Endothelial cell of umbilical vein (primary cell): ENCODE measurements around the gene FAM120A. TPM values are rescaled to one million over a fixed set of nuclear protein-coding genes. Genes with fewer than 3 reads are reported as not detected.

Experiments used
- BruUV-seq: library from RNA; stranded (reverse); fragments of 400-500 nt; replicated peaks from 2 replicates; lab custom pipeline; 2021; lab: Mats Ljungman, UMichigan
- CTCF ChIA-PET: fragments of 300-600, 350-600 bp; sonication (Branson Sonifier 250); formaldehyde crosslinking; loops from one replicate; lab custom pipeline; 2021; ENCODE audit warnings: antibody characterized with exemption, inconsistent platforms; lab: Charles Lee
- POLR2A ChIA-PET: fragments of 300-600, 350-600 bp; sonication (Branson Sonifier 250); formaldehyde crosslinking; loops from one replicate; lab custom pipeline; 2021; ENCODE audit warnings: antibody characterized with exemption, inconsistent platforms; lab: Charles Lee
- DNase-seq: peaks from one replicate; pipeline ENCODE4 v3.0.0-alpha.2; 2011; ENCODE audit warnings: low read depth, low spot score
- FAIRE-seq: peaks from 2 replicates; lab custom pipeline; 2011; peaks lifted over from hg19 to GRCh38; lab: Jason Lieb, UNC
- H2AFZ ChIP-seq: 2 replicates; pipeline ENCODE4 v1.6.0; 2012; ENCODE audit warnings: low read depth, low read length, control low read depth, inconsistent platforms
- H3K27ac ChIP-seq: 2 replicates; pipeline ENCODE4 v1.5.1; 2011; ENCODE audit warnings: low read depth, mild to moderate bottlenecking, control low read depth, low read length, moderate library complexity; ENCODE audit not compliant: insufficient read depth
- H3K27me3 ChIP-seq, 2 experiments: 2 replicates each; pipeline versions ENCODE4 v1.6.0 to v1.6.1; 2011; ENCODE audit warnings: low read length in 2 of 2, mixed read lengths in 1 of 2; ENCODE audit not compliant: control insufficient read depth in 2 of 2, insufficient read depth in 2 of 2
- H3K36me3 ChIP-seq, 2 experiments: 2 replicates in 1 of 2; 3 replicates in 1 of 2; pipeline ENCODE4 v1.5.1; 2011; ENCODE audit warnings: low read length in 2 of 2, mild to moderate bottlenecking in 1 of 2, moderate library complexity in 1 of 2; ENCODE audit not compliant: control insufficient read depth in 2 of 2, insufficient read depth in 2 of 2; ENCODE audit errors: extremely low read depth in 1 of 2
- H3K4me1 ChIP-seq: 3 replicates; pipeline ENCODE4 v1.5.1; 2011; ENCODE audit warnings: mild to moderate bottlenecking, low read length; ENCODE audit not compliant: control insufficient read depth, insufficient read depth; ENCODE audit errors: extremely low read depth
- H3K4me2 ChIP-seq: 2 replicates; pipeline ENCODE4 v1.6.1; 2011; ENCODE audit warnings: low read length, control low read depth, mixed read lengths; ENCODE audit not compliant: insufficient read depth
- H3K4me3 ChIP-seq, 3 experiments: fragments of 200-600 bp in 1 of 3; sonication (generic), shearing (Covaris generic) in 1 of 3; replicated peaks in 1 of 3; 2 replicates each; pipeline ENCODE4 v1.5.1; 2011 to 2016; ENCODE audit warnings: control low read depth in 3 of 3, low read length in 3 of 3, mild to moderate bottlenecking in 2 of 3, inconsistent platforms in 1 of 3, low read depth in 1 of 3, moderate library complexity in 1 of 3; ENCODE audit not compliant: insufficient read depth in 1 of 3
- H3K79me2 ChIP-seq: 2 replicates; pipeline ENCODE4 v1.6.0; 2012; ENCODE audit warnings: low read length, inconsistent platforms; ENCODE audit not compliant: control insufficient read depth, insufficient read depth
- H3K9ac ChIP-seq: replicated peaks from 2 replicates; pipeline ENCODE3; 2011; ENCODE audit warnings: low read length, control low read depth; ENCODE audit not compliant: insufficient read depth; ENCODE audit errors: extremely low read depth
- H3K9me1 ChIP-seq: replicated peaks from 3 replicates; pipeline ENCODE4 v1.6.0; 2011; ENCODE audit warnings: mild to moderate bottlenecking, low read length; ENCODE audit not compliant: control insufficient read depth, insufficient read depth; ENCODE audit errors: extremely low read depth
- H3K9me3 ChIP-seq: replicated peaks from 2 replicates; pipeline ENCODE4 v1.5.1; 2012; ENCODE audit warnings: low read length, inconsistent platforms; ENCODE audit not compliant: control insufficient read depth, insufficient read depth
- H4K20me1 ChIP-seq: replicated peaks from 2 replicates; pipeline ENCODE3; 2011; ENCODE audit warnings: mild to moderate bottlenecking, low read length; ENCODE audit not compliant: control insufficient read depth, insufficient read depth; ENCODE audit errors: extremely low read depth
- CTCF ChIP-seq, 2 donors: IDR thresholded peaks; 1 replicate in 1 of 2; 2 replicates in 1 of 2; pipeline ENCODE4 v1.5.1; 2011; ENCODE audit warnings: low read length in 2 of 2, mild to moderate bottlenecking in 2 of 2, moderate library complexity in 2 of 2, control low read depth in 1 of 2, inconsistent platforms in 1 of 2, low read depth in 1 of 2; ENCODE audit not compliant: insufficient read depth in 1 of 2; ENCODE audit errors: extremely low read depth in 1 of 2
- EZH2 ChIP-seq: IDR thresholded peaks from 2 replicates; pipeline ENCODE4 v1.6.1; 2012; ENCODE audit warnings: borderline replicate concordance, low read depth, mild to moderate bottlenecking, moderate library complexity, low read length, inconsistent platforms; ENCODE audit not compliant: severe bottlenecking
- FOS ChIP-seq: IDR thresholded peaks from 2 replicates; pipeline ENCODE4 v1.6.1; 2011; ENCODE audit warnings: mild to moderate bottlenecking, low read length, moderate library complexity, borderline replicate concordance; ENCODE audit not compliant: insufficient read depth
- GATA2 ChIP-seq: IDR thresholded peaks from 2 replicates; pipeline ENCODE4 v1.7.0; 2011; ENCODE audit warnings: low read depth, mild to moderate bottlenecking, moderate library complexity, mixed read lengths, low read length; ENCODE audit not compliant: insufficient read length, insufficient read depth
- JUN ChIP-seq: IDR thresholded peaks from 2 replicates; pipeline ENCODE4 v1.6.1; 2011; ENCODE audit warnings: borderline replicate concordance, low read depth; ENCODE audit not compliant: insufficient read length, insufficient read depth
- MAX ChIP-seq: IDR thresholded peaks from 2 replicates; pipeline ENCODE4 v1.6.1; 2011; ENCODE audit not compliant: insufficient read depth, insufficient read length
- MYC ChIP-seq: IDR thresholded peaks from one replicate; pipeline ENCODE4 v1.6.1; 2011; ENCODE audit warnings: mild to moderate bottlenecking, low read depth, low read length
- POLR2A ChIP-seq: IDR thresholded peaks from 2 replicates; pipeline ENCODE4 v1.6.1; 2012; ENCODE audit warnings: low read depth, mild to moderate bottlenecking, control low read depth, low read length
- POLR2AphosphoS5 ChIP-seq: IDR thresholded peaks from 2 replicates; pipeline ENCODE4 v1.6.1; 2012; ENCODE audit warnings: low read depth, mild to moderate bottlenecking, control low read depth, low read length, moderate library complexity; ENCODE audit not compliant: insufficient read depth
- dilution Hi-C: fragments of 300-500 bp; cut with MboI; formaldehyde crosslinking; loops from one replicate; pipeline ENCODE4 v1.15.0; 2019; ENCODE audit warnings: low sequenced_read_pairs; ENCODE audit not compliant: extremely low pct_ligation_motif_present
- intact Hi-C: fragments of 100-400 bp; cut with micrococcal nuclease; formaldehyde crosslinking; loops from one replicate; pipeline ENCODE4 v1.10.0; 2022
- polyA plus RNA-seq, 4 experiments: library from polyadenylated mRNA; depleted of rRNA in 3 of 4; stranded (reverse) in 3 of 4; unstranded in 1 of 4; fragments of >200 nt; gene quantifications; 2 replicates each; pipeline versions ENCODE4 v1.2.1 to v1.2.3, GENCODE V29; 2011 to 2012; ENCODE audit warnings: missing spikeins in 1 of 4
- total RNA-seq: library from RNA; stranded (reverse); gene quantifications from 2 replicates; pipeline ENCODE4 v1.2.3, GENCODE V29; 2021

FAM120A gene
- total and polyA plus RNA-seq, 2 donors (not counting 3 experiments of a cell fraction or from before 2014, with no cell fraction given): 66.8 to 126 TPM

GRCh38 chr9:93601063-93601462, 149.6 kb downstream of the FAM120A start:
- TF ChIP-seq GATA2 (no peak), JUN (no peak), EZH2 (no peak), CTCF (IDR thresholded peaks at IDR 0.05; ENCODE audit: extremely low read depth in 1 of 2, insufficient read depth in 1 of 2, low read depth in 1 of 2, low read length in 2 of 2) (no peak), MAX (no peak), MYC (no peak), POLR2A (no peak), FOS (no peak), POLR2AphosphoS5 (no peak)
- H3K9ac ChIP-seq: no peak overlapping the region
- DNase-seq (no peak), FAIRE-seq (no peak)
- no peak overlapping the region for H3K4me2 ChIP-seq
- no peak overlapping the region for H3K4me3 ChIP-seq
- H3K79me2 ChIP-seq: peaks cover 16% of the 10 kb centered on the region
- ChIA-PET CTCF (interaction anchor here (1.8 kb wide), 1 partner anchor 35 kb away, joined by 5 read pairs; no protein-coding TSS in a partner anchor), POLR2A (no interaction called here)
- H3K36me3 ChIP-seq: no peaks in the 10 kb centered on the region
- intact Hi-C loops (no loop called here), dilution Hi-C loops (no loop called here)
- no peaks in the 10 kb centered on the region for H3K4me1 ChIP-seq
- H3K27ac ChIP-seq: no peak overlapping the region
- H3K9me1 ChIP-seq: no peaks in the 10 kb centered on the region
- no peaks in the 10 kb centered on the region for H3K27me3 ChIP-seq
- no peaks in the 10 kb centered on the region for H3K9me3 ChIP-seq
- no TSS peak for BruUV-seq
- H2AFZ ChIP-seq: no peak overlapping the region
- H4K20me1 ChIP-seq: no peaks in the 10 kb centered on the region
